NCI-H2196 (cell line): Measurements from ENCODE around the gene RGS6.

Experiments
- DNase-seq: peaks from one replicate; lab custom pipeline; 2025; ENCODE audit not compliant: unreplicated experiment; lab: John Stamatoyannopoulos, UW

Gene RGS6

DNA sequence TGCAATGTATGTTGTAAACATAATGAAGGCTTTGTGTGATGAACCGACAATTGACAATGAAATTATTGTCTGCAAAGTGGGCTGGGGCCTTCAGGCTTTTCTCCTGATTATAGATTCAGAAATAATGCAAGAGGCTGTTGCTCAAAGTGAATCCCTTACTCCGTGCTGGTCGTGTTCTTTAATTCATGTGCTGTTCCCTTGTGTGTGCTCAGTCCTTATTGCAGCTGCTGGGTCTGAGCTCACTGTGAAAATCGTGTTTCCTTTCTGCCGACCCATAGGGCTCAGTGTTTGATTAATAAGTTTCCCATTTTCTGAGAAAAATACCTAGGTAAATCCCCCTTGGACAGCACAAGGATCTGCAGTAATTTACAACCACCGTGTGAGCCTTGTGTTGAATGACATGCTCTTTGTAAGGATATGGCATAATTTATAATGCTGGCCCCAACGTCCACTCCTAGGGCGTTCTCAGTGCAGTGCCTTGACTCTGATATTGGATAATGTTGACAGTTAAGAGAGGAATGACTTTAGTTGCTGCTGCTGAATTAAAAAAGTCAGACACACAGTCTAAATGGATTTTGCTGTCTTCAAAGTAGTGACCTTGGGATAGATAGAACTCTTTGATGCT, 81.6 kb downstream of the RGS6 start:
- DNase-seq: no peak

DNA sequence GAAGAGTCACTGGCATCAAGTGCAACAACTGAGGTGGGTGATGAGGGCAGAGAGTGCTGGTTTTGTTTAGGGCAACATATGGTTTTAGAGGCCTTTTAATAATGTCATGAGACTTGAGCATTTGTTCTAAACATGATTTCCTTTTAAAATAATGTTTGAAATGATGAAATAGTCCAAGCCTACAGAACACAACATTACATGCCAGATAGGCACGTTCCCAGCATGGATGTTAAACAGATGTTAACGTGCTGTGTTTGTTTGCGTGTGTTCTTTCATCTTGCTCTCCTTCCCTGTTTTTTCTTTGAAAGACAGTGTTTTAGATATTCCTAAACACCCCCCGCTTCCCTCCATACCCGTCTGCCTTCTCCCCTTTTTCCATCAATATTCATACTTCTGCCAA, 82.3 kb downstream of the RGS6 start:
- no peak for DNase-seq

DNA sequence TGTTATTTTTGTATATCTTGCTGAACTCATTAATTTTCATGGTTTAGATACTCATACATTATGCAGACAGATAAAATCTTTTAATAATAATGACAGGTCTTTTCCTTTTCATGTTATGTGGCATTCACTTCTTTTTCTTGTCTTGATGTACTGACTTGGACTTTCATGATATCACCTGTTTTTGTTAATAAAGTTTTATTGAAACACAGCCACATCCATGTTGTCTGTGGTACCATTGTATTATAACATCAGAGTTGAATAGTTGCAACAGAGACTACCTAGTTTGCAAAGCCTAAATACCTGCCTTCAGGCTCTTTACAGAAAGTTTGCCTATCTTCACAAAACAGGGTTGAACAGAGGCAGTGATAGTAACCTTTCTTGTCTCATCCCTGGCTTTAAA, 85.1 kb downstream of the RGS6 start:
- no peak for DNase-seq

DNA sequence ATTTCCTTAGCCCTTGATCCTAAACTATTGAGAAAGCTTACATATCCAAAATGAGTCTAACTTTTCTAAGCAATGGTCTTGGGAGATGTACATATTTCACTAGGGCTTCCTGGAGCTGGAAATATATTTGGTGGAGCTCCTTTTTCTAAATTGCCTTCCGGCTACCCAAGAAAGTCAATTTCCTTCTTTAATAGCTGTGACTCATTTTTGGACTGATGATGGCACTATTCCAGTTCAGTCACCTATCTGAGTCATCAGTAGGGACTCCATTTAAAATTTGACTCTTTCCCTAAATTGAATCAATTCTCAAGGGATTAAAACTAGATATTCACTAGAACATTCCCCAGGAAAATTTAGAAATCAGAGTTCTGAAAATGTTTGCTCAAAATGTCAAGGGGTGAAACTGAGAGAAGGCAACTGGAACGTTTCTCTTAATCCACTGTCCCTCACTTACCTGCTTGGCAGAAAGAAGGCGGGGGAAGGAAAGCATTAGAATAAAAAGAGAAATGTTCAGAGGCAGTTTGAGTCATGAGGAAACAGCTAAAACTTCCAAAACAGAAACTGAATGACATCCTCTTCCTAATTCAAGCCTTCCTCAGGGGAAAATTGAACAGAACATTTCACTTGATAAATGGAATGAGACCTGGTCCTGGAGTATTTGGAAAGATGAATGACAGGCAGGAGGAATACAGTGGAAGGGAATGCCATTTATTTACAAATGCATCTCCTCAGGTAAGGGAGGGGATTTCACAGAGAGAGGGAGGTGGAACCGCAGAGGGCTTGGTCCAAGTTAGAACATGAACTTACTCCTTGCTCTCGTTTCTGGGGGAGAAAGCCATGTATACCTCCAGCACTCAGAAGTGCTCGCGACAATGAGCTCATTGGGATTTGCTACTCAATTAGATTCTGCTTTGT, 91.2 kb downstream of the RGS6 start:
- no peak for DNase-seq

DNA sequence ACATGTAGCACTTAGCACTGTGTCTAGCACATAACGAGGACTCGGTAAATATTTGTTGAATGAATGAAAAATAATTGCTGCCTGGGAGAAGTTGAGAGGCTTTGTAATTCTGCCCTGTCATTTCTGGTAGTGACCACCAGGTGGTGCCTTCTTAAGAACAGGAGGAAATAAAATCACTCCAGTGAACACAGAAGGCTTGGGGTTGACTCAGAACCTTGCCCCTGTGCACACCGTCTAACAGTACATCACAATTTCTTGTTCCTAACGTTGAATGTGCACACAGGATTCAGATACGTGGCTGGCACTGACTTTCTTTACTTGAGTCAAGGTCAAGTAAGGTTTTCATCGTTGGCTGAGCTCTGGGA, 91.8 kb downstream of the RGS6 start:
- no peak for DNase-seq

DNA sequence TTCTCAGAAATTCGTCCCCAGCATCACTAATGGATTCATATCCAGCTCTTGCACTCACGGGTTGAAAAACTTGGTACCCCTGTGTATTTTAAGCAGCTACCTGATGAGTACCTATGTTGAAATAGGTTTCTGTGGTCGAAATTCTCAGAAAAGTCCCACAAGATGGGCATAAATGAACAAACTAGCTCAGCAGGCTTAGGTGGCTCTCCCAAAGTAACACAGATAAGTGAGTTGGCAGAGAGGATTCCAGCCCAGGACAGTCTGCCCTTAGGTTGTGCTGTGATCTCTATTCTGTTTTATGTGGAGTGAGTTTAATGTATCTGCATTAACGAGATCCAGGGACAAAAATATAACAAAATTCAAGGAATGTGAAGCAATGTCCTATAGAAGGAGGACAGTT, 92.3 kb downstream of the RGS6 start:
- no peak for DNase-seq

DNA sequence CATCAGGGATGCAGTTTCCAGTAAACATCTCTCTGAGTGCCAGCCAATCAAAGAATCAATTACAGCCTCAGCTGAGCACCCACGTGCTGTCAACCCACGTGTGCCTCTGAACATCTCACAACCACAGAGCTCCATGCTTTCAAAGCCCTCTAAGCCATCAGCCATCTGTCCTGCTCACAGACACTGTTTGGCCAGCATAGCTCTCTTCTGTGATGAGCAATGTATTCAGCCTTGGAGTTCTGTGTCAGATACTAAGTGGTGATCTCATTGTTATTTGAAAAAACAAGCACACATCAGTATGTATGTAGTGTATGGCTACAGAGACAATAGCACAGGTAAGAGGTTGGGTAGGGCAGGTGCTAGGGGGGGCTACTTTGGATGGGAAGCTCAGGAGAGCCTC, 94.3 kb downstream of the RGS6 start:
- no peak for DNase-seq

DNA sequence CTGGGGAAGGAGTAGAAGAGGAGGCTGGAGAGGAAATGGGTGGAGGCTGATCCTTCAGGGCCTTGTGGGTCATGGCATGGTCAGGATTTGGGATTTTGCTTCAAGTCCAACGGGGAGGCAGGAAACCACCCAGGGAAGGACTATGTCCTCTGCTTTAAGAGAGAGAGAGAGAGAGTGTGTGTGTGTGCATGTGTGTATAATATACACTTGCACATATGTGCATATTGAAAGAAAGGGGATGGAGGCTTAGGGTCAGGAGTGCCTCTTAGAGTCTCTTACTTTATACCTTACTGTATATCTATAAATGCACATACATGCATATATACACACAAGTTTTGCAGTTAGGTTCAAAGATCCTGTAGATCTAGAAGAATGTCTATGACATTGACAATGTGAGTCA, 94.8 kb downstream of the RGS6 start:
- DNase-seq: no peak

DNA sequence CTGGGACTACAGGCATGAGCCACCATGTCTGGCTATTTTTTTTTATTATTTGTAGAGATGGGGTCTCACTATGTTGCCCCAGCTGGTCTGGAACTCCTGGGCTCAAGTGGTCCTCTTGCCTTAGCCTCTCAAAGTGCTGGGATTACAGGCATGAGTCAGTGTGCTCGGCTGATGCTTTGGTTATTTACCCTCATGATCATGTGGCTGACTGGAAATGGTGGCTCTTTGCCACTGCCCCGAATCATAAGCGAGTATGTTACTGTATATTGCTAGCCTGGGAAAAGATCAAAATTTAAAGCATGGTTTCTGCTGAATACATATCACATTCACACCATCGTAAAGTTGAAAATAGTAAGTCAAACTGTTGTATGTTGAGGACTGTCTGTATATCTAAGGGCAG, 101.1 kb downstream of the RGS6 start:
- no peak for DNase-seq

DNA sequence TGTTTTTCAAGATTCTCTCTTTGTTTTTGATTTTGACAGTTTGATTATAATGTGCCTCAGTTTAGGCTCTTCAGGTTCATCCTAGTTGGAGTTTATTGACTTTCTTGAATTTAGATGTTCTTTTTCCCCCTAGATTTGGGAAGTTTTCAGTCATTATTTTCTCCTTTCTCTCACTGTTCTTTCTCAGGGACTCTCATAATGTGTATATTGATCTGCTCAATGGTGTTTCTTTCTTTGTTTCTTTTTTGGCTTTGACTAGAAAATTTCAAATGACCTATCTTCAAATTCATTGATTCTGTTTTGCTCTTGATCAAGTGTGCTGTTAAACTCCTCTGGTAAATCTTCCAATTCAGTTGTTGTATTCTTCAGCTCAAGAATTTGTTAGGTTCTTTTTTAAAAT, 108.3 kb downstream of the RGS6 start:
- no peak for DNase-seq

DNA sequence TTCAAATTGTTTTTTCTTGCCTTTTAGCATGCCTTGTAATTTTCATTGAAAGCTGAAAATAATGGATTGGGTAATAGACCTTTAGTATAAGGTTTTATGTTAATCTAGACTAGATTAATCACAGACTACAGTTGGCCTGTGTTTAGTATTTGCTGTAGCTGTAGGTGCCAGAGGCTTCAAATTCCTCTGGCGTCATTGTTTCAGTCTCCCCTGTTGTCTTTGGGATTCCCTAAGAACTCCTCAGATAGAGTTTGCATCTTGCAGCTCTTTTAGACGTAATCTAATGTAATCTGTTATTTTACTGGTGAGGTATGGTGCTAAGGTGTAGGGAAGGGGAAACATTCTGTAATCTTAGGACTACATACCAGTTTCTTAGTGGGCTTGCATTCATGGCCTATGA, 113.0 kb downstream of the RGS6 start:
- DNase-seq: no peak

DNA sequence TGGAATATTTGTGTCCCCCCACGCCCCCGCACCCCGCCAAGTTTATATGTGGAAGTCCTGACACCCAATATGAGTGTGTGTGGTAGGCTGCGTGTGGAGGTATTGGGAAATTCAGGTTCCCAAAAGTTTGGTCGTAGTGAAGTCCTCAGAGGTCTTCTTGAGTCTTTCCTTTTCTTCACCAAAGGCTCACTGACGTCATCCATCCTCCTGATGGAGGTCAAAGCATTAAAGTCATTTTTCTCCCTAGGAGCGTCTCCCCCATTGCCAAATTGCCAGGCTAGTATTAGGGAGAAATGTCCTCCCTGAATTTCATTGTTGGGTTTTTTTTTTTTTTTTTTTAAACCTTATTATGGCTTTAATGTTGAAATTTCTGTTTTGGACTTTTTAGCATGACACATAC, 113.7 kb downstream of the RGS6 start:
- no peak for DNase-seq

DNA sequence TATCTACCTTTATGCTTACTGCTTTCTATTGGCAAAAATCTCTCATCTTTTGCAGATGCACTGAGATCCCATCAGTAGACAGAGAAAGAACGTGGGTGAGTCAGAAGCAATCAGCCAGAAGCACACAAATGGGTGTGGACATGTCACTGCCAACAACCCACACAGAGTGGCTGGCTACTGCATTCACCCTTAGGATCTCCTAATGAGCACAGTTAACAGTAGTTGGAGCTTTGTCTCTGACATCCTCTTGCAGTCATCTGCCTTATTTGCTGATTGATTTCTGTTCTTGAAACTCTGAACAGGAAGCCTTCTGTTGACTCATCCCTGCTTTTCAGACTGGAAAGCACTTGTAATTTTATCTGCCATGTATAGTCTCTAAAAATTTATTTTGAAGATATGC, 117.2 kb downstream of the RGS6 start:
- DNase-seq: no peak

DNA sequence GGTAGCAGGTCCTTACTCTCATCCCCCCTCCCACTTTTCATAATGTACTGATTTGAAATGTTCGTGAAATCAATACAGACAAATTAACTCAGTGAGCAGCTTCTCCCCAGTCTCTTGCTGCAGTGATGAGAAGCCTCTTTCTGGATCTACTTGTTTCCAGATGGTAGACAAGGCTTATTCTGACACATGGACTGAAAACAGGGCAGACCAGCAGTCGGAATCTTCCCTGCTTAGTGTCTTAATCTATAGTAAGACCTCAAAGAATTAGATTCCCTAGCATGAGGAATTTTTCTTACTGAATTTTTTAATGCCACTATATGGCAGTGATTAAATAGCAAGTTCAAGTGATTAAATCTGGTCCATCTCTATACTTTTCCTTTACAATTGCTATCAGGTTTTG, 120.1 kb downstream of the RGS6 start:
- no peak for DNase-seq

DNA sequence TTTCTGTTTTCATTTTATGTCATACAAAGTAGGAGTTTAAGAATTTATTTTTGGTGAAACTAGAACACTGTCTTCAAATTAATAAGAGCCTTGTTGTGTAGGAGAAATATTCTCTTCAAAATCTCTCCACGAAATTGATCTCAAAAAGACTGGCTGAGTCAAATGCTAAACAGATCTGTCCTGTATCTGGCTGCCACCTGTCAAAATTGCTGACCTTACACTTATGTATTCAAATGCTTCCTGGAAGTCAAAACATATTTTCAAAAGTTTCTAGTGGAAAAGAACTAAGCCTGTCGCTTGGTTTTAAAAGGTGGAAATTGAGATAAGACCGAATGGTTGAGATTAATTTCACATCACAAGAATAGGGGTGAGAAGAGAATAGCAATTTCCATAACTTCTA, 121.4 kb downstream of the RGS6 start:
- DNase-seq: no peak

DNA sequence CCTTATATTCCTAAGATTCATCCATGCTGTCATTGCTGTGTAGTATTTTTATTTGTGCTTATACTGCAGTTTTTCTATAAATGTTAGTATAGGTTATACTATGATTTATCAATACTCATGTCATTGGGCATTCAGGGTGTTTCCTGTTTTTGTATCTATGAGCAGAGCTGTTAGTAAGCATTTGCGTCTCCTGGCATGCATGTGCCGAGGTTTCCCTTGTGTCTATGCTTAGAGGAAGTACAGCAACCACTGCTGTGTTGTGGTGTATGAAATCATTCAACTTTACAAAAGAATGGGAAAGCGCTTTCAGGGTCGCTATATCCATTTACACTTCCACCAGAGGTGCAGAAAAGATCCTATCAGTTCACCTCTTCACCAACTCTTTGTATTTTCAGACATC, 122.7 kb downstream of the RGS6 start:
- no peak for DNase-seq

DNA sequence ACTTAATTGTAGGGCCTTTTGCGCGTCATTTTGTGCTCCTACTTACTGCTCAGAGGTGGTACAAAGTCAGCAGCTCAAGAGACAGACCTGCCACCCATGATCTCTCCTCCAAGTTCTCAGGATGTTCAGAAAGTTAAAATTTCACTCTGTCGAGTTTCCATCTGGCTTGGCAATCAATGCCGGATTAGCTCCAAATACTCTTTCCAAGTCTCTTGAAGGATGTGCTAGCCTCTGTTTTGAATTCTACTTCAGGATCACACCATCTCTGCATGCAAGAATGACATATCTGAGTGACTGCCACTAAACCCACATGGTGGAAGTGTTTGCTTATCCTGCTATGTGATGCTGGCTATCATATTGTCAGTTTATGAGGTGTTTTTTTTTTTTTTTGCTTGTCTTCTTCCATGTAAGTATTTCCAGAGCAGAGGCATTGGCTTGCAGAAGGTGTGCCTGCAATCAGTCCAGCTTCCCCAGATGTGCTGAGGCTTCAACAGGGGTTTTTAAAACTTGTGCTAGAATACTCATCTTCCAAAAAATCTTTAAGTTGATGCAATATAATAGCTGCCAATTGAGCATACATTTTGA, 125.6 kb downstream of the RGS6 start:
- DNase-seq: no peak

DNA sequence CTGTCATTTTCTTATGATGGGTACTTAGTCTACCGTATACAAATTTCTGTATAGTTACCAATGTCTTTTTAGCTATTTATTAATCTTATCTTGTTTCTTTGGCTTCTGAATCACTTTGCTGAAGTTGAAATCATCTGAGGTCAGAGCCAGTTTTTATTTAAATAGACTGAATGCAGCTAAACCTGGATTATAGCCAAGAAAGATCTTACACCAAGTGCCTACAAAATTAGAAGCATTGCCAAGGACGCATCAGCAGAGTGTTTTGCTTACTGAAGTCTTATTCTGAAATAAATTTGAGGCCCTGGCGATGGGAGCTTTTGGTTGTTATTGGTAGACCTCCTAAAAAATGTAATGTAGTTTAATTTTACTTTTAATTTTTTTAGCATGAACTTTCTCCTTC, 128.2 kb downstream of the RGS6 start:
- DNase-seq: no peak

DNA sequence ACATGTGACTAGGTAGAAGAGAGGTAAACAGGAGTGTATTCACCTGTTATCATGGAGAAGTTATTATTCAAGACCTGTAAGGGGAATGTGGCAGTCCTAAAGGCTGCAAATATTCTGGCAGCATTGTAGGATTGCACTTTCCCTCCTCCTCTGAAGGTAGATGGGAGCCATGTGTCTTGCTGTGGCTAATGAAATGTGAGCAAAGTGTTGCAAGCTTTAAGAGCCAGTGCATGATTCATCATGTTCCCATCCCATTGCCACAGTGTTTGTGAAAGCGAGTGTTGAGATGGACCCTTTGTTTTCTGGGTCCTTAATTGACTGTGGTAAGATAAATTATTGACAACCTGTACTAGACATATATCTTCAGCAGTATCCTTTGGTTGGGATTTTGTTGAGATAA, 128.7 kb downstream of the RGS6 start:
- no peak for DNase-seq

DNA sequence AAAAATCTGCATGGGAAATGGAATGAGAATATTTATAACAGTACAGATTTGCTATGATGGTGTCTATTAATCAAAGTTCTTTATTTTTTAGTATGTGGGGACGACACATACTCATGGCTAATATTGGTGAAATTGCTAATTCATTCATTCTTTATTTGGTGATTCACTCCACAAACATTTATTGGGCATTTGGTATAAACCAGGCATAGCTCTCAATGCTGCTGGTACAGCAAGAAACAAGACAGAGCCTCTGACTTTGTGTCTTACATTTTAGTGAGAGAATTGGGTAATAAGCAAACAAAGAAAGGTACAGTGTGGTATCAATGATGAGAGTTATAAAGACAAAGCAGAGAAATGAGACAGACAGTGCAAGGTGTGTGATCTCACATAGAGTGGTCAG, 129.5 kb downstream of the RGS6 start:
- DNase-seq: no peak

DNA sequence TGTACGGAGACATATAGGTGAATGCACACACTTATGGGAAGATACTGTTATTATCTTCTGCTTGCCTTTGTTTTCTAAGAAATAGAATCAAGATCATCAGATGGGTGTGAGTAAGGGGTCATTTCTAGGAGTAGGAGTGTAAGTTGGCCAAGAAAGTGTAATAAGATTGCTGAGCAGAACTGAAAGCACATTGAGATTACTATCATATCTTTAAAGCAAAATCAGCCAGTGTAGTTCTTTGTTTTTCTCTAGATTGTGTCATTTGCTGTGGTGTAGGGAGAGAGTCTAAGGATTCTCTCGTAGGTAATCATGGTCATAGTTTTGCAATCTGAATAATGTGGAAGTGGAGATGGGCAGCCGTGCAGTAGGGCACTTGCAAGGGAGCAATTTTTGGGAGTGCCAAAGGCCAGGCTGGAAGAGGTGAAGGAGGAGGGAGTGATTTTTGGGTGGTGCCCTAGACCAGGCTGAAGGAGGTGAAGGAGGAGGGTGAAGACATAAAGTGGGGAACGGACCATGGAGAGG, 131.6 kb downstream of the RGS6 start:
- DNase-seq: no peak

DNA sequence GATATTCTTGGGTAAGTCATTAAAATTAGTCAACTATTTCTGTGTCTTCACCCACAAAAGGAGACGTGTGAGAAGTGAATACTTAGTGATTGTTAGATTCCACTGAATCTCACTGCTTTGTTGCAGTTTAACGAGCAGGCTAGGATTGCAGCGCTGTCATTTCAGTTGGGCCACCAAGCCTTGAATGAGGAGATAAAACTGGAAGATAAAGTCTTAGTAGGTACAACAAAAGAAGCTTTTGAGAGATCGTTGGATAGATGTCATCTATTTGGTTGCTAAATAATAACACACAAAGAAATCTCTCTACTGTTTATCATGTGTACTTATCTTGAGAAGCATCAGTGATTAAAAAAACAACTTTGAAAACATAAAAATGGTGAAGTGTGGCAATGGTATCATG, 132.3 kb downstream of the RGS6 start:
- DNase-seq: no peak
